Measurements from ENCODE around the gene LRRN3. TPM values are rescaled to one million over a fixed set of nuclear protein-coding genes. Genes with fewer than 3 reads are reported as not detected.
"Not testable (repeated sequence)": the region's sequence is repeated elsewhere in the genome, so short reads cannot be mapped to it uniquely, and the experiment has no call there.

Gene LRRN3
- total RNA-seq, 1 donor from 2014 or later, result 6.1 TPM

DNA sequence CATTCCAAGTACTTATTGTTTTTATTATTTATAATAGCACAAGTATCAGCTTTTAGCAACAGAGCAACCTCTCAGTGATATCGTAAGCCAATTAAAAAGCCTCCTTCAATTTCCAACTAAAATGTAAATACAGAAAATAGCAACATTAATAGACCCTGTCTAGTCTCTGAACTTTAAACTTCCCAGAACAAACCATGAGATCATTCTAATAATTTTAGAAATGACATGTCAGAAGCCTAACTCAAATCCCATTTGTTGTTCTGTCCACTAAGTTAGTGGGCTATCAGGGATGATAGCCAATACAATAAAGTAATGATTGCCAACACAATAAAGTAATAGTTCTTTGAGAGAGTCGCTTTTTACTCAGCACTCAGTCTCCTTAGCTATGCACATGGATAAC lies 22.3 kb upstream of the LRRN3 start:
- Histone ChIP-seq H3K9me3 (no peaks in the 10 kb centered on the region), H3K4me1 (no peaks in the 10 kb centered on the region), H3K27ac (no peak overlapping the region), H3K27me3 (ENCODE audit: low read depth) (no peaks in the 10 kb centered on the region), H3K4me3 (no peak overlapping the region), H3K36me3 (no peaks in the 10 kb centered on the region)
- no peak for ATAC-seq
- no peak for DNase-seq
- intact Hi-C loops (cut with DNase I), result no loop called here
- TF ChIP-seq, protein P1, sequence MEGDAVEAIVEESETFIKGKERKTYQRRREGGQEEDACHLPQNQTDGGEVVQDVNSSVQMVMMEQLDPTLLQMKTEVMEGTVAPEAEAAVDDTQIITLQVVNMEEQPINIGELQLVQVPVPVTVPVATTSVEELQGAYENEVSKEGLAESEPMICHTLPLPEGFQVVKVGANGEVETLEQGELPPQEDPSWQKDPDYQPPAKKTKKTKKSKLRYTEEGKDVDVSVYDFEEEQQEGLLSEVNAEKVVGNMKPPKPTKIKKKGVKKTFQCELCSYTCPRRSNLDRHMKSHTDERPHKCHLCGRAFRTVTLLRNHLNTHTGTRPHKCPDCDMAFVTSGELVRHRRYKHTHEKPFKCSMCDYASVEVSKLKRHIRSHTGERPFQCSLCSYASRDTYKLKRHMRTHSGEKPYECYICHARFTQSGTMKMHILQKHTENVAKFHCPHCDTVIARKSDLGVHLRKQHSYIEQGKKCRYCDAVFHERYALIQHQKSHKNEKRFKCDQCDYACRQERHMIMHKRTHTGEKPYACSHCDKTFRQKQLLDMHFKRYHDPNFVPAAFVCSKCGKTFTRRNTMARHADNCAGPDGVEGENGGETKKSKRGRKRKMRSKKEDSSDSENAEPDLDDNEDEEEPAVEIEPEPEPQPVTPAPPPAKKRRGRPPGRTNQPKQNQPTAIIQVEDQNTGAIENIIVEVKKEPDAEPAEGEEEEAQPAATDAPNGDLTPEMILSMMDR (IDR thresholded peaks at IDR 0.05), result no peak

DNA sequence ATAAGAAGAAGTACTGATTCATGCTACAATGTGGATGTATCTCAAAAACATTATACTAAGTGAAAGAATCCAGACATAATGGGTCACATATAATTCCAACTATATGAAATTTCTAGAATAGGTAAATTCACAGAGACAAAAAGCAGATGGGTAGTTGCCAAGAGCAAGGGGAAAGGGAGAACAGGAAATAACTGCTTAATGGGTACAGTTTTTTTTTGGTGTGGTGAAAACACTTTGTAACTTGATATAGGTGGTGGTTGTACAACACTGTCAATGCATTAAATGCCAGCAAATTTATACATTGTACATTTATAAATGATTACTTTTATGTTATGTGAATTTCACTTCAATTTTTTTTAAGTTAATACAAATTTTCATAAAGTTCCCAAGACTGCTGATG lies 19.4 kb upstream of the LRRN3 start:
- no peak overlapping the region for H3K27ac ChIP-seq
- DNase-seq (no peak), ATAC-seq (no peak)
- H3K4me3 ChIP-seq, result no peak overlapping the region
- TF ChIP-seq, protein P1 (IDR thresholded peaks at IDR 0.05), result no peak
- H3K9me3 ChIP-seq, result no peaks in the 10 kb centered on the region
- intact Hi-C loops (cut with DNase I), result no loop called here
- no peaks in the 10 kb centered on the region for H3K36me3 ChIP-seq
- no peaks in the 10 kb centered on the region for H3K27me3 ChIP-seq (ENCODE audit: low read depth)
- no peaks in the 10 kb centered on the region for H3K4me1 ChIP-seq

DNA sequence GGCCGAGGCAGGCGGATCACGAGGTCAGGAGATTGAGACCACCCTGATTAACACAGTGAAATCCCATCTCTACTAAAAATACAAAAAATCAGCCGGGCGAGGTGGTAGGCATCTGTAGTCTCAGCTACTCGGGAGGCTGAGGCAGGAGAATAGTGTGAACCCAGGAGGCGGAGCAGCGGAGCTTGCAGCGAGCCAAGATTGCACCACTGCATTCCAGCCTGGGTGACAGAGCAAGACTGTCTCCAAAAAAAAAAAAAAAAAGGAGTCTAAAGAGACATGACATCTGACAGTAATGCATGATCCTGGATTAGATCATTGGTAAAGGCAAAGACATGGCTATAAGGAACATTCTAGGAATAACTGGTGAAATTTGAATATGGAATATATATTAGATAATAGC lies 18.3 kb upstream of the LRRN3 start:
- H3K4me1 ChIP-seq; ATAC-seq; DNase-seq; H3K36me3 ChIP-seq; H3K27me3 ChIP-seq (ENCODE audit: low read depth); H3K4me3 ChIP-seq; H3K27ac ChIP-seq; intact Hi-C loops (cut with DNase I); H3K9me3 ChIP-seq: not testable (repeated sequence)

DNA sequence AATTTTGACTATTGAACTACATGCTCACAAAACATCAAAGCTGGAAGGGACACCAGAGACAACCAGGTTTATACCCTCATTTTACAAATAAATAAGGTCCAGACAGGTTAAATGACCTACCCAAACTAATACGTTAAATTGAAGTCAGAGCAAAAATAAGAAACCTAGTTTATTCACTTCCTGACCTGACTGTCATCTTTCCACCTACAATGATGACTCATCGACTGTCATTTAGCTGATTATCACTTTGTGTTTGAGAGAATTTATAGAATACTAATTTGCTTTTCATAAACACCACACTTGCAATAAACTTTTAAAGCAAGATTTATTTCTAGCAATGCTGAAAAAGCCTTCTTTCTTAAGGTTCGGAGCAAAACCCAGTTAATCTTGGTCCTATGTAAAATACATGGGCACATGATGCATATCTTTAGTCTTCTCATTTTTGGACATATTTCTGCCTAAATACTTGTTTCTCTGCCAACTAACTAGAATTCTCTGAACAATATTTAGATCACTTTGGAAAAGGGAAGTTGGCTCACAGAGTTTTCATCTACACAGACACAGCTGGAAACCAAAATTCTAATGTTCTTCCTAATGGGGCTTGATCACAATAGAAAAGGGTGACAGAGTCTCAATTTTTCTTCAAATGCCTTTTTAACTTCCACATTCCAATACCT lies 16.7 kb upstream of the LRRN3 start:
- Histone ChIP-seq H3K9me3 (no peaks in the 10 kb centered on the region), H3K4me3 (no peak overlapping the region), H3K4me1 (no peaks in the 10 kb centered on the region), H3K27ac (no peak overlapping the region), H3K36me3 (no peaks in the 10 kb centered on the region), H3K27me3 (ENCODE audit: low read depth) (no peaks in the 10 kb centered on the region)
- ATAC-seq (no peak), DNase-seq (no peak)
- intact Hi-C loops (cut with DNase I), result no loop called here
- TF ChIP-seq, protein P1 (IDR thresholded peaks at IDR 0.05), result no peak

DNA sequence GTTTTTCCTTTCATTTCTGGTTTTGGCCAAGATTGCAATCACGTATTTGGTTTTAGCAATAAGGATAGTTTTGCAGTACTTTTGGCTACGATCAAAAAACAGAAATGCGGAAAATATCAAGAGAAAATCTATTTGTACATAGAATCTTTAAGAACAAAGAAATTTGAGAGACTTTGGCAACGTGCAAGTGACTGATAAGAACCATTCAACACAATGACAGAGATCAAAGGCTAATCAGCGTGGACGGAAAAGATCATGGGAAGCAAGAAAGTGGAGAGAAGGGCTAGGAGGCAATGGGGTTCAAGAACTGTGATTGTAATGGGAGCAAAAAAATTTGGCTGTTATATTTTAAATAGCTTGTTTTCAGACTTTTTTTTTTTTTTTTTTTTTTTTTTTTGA lies 16.2 kb upstream of the LRRN3 start:
- no peaks in the 10 kb centered on the region for H3K4me1 ChIP-seq
- no peaks in the 10 kb centered on the region for H3K27me3 ChIP-seq (ENCODE audit: low read depth)
- TF ChIP-seq, protein P1 (IDR thresholded peaks at IDR 0.05), result no peak
- no peak overlapping the region for H3K27ac ChIP-seq
- no peaks in the 10 kb centered on the region for H3K9me3 ChIP-seq
- H3K4me3 ChIP-seq, result no peak overlapping the region
- no peaks in the 10 kb centered on the region for H3K36me3 ChIP-seq
- ATAC-seq (no peak), DNase-seq (no peak)
- intact Hi-C loops (cut with DNase I), result no loop called here

DNA sequence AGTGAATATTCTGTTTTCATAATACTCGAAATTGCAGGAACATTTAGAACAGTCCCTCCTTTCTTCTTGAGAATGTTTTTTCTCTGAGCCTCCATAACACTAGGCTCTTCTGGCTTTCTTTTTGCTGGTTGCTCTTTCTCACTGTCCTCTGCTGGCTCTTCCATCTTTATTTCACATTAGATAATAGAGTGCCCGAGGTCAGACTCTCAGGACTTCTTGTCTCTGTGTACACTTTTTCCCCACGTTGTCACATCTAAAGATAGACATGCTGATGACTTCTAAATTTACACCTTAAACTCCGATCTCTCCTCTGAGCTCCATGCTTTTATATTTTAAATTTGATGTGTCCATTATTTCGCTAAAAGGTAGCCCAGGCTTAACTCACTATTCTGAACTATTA lies 15.4 kb upstream of the LRRN3 start:
- TF ChIP-seq, protein P1 (IDR thresholded peaks at IDR 0.05), result no peak
- H3K27me3 ChIP-seq (ENCODE audit: low read depth), result no peaks in the 10 kb centered on the region
- H3K4me3 ChIP-seq, result no peak overlapping the region
- H3K36me3 ChIP-seq, result no peaks in the 10 kb centered on the region
- intact Hi-C loops (cut with DNase I), result no loop called here
- no peaks in the 10 kb centered on the region for H3K4me1 ChIP-seq
- H3K27ac ChIP-seq, result no peak overlapping the region
- DNase-seq (no peak), ATAC-seq (no peak)
- H3K9me3 ChIP-seq, result no peaks in the 10 kb centered on the region

Measured in lower lobe of right lung (tissue), 2 donors.